ENCODE results near the gene KIAA0232. TPM values are rescaled to one million over a fixed set of nuclear protein-coding genes. Genes with fewer than 3 reads are reported as not detected.

KIAA0232 gene
- total RNA-seq, 1 donor from 2014 or later, result 20.9 TPM

GRCh38 chr4:6750286-6751221 lies 32.0 kb upstream of the KIAA0232 start:
- no peak for TF ChIP-seq CTCF (conservative IDR thresholded peaks at IDR 0.05; ENCODE audit: low read depth, low read length)
- no peak for DNase-seq (ENCODE audit: low read depth)
- no peak overlapping the region for H3K4me3 ChIP-seq (ENCODE audit: low read depth, low read length)

GRCh38 chr4:6751611-6752485 lies 30.7 kb upstream of the KIAA0232 start:
- TF ChIP-seq CTCF (conservative IDR thresholded peaks at IDR 0.05; ENCODE audit: low read depth, low read length), result no peak
- DNase-seq (ENCODE audit: low read depth), result no peak
- no peak overlapping the region for H3K4me3 ChIP-seq (ENCODE audit: low read depth, low read length)

GRCh38 chr4:6752486-6752829 lies 30.1 kb upstream of the KIAA0232 start:
- no peak for TF ChIP-seq CTCF (conservative IDR thresholded peaks at IDR 0.05; ENCODE audit: low read depth, low read length)
- DNase-seq (ENCODE audit: low read depth), result no peak

GRCh38 chr4:6753103-6753560 lies 29.4 kb upstream of the KIAA0232 start:
- H3K4me3 ChIP-seq (ENCODE audit: low read depth, low read length), result no peak overlapping the region
- DNase-seq (ENCODE audit: low read depth), result no peak

More at GRCh38 chr4:6752486-6752829, 30.1 kb upstream of the KIAA0232 start:
- H3K4me3 ChIP-seq (ENCODE audit: low read depth, low read length), result no peak overlapping the region

GRCh38 chr4:6753891-6754290 lies 28.6 kb upstream of the KIAA0232 start:
- no peak for DNase-seq (ENCODE audit: low read depth)
- TF ChIP-seq CTCF (conservative IDR thresholded peaks at IDR 0.05; ENCODE audit: low read depth, low read length), result no peak
- H3K4me3 ChIP-seq (ENCODE audit: low read depth, low read length), result no peak overlapping the region

More at GRCh38 chr4:6753103-6753560, 29.4 kb upstream of the KIAA0232 start:
- TF ChIP-seq CTCF (conservative IDR thresholded peaks at IDR 0.05; ENCODE audit: low read depth, low read length), result no peak

GRCh38 chr4:6754481-6755087 lies 27.9 kb upstream of the KIAA0232 start:
- H3K4me3 ChIP-seq (ENCODE audit: low read depth, low read length), result no peak overlapping the region
- no peak for DNase-seq (ENCODE audit: low read depth)
- no peak for TF ChIP-seq CTCF (conservative IDR thresholded peaks at IDR 0.05; ENCODE audit: low read depth, low read length)
